ENCODE results near the gene PPP1R16B. TPM values are rescaled to one million over a fixed set of nuclear protein-coding genes. Genes with fewer than 3 reads are reported as not detected.

Gene PPP1R16B
- total RNA-seq, 1 donor from 2014 or later = not detected

GRCh38 chr20:38897267-38897666 lies 91.8 kb downstream of the PPP1R16B start:
- Mint-ChIP-seq H3K36me3 (ENCODE audit: unreplicated experiment) (no peaks in the 10 kb centered on the region), H3K27ac (ENCODE audit: unreplicated experiment) (no peak overlapping the region), H3K4me1 (ENCODE audit: unreplicated experiment) (peaks cover 2% of the 10 kb centered on the region), H3K9me3 (ENCODE audit: unreplicated experiment) (no peaks in the 10 kb centered on the region), H3K27me3 (ENCODE audit: unreplicated experiment) (peaks cover 50% of the 10 kb centered on the region), H3K4me3 (ENCODE audit: unreplicated experiment) (no peak overlapping the region)
- no peak for TF ChIP-seq CTCF (IDR thresholded peaks at IDR 0.05)
- no peak for DNase-seq (ENCODE audit: extremely low spot score, unreplicated experiment)

- Mint-ChIP-seq H3K4me1 (ENCODE audit: unreplicated experiment) (no peaks in the 10 kb centered on the region), H3K27me3 (ENCODE audit: unreplicated experiment) (peaks cover 37% of the 10 kb centered on the region), H3K27ac (ENCODE audit: unreplicated experiment) (no peak overlapping the region), H3K9me3 (ENCODE audit: unreplicated experiment) (peaks cover 5% of the 10 kb centered on the region), H3K4me3 (ENCODE audit: unreplicated experiment) (no peak overlapping the region), H3K36me3 (ENCODE audit: unreplicated experiment) (no peaks in the 10 kb centered on the region)
- no peak for TF ChIP-seq CTCF (IDR thresholded peaks at IDR 0.05)
- no peak for DNase-seq (ENCODE audit: extremely low spot score, unreplicated experiment)
Observed at GRCh38 chr20:38900606-38901005, 95.1 kb downstream of the PPP1R16B start.

- H3K36me3 Mint-ChIP-seq (ENCODE audit: unreplicated experiment) = no peaks in the 10 kb centered on the region
- H3K4me3 Mint-ChIP-seq (ENCODE audit: unreplicated experiment) = no peak overlapping the region
- peaks cover 34% of the 10 kb centered on the region for H3K27me3 Mint-ChIP-seq (ENCODE audit: unreplicated experiment)
- H3K27ac Mint-ChIP-seq (ENCODE audit: unreplicated experiment) = no peak overlapping the region
- no peak for DNase-seq (ENCODE audit: extremely low spot score, unreplicated experiment)
- H3K4me1 Mint-ChIP-seq (ENCODE audit: unreplicated experiment) = no peaks in the 10 kb centered on the region
- no peak for TF ChIP-seq CTCF (IDR thresholded peaks at IDR 0.05)
- peaks cover 9% of the 10 kb centered on the region for H3K9me3 Mint-ChIP-seq (ENCODE audit: unreplicated experiment)
Observed at GRCh38 chr20:38902601-38903000, 97.1 kb downstream of the PPP1R16B start.

- Mint-ChIP-seq H3K4me1 (ENCODE audit: unreplicated experiment) (no peaks in the 10 kb centered on the region), H3K4me3 (ENCODE audit: unreplicated experiment) (no peak overlapping the region), H3K36me3 (ENCODE audit: unreplicated experiment) (no peaks in the 10 kb centered on the region), H3K27me3 (ENCODE audit: unreplicated experiment) (peaks cover 31% of the 10 kb centered on the region), H3K9me3 (ENCODE audit: unreplicated experiment) (peaks cover 9% of the 10 kb centered on the region), H3K27ac (ENCODE audit: unreplicated experiment) (no peak overlapping the region)
- no peak for TF ChIP-seq CTCF (IDR thresholded peaks at IDR 0.05)
- no peak for DNase-seq (ENCODE audit: extremely low spot score, unreplicated experiment)
Observed at GRCh38 chr20:38903335-38903734, 97.8 kb downstream of the PPP1R16B start.

GRCh38 chr20:38905375-38905774 lies 99.9 kb downstream of the PPP1R16B start:
- Mint-ChIP-seq H3K27me3 (ENCODE audit: unreplicated experiment) (peaks cover 39% of the 10 kb centered on the region), H3K9me3 (ENCODE audit: unreplicated experiment) (peaks cover 9% of the 10 kb centered on the region), H3K4me1 (ENCODE audit: unreplicated experiment) (no peaks in the 10 kb centered on the region), H3K27ac (ENCODE audit: unreplicated experiment) (no peak overlapping the region), H3K36me3 (ENCODE audit: unreplicated experiment) (no peaks in the 10 kb centered on the region), H3K4me3 (ENCODE audit: unreplicated experiment) (no peak overlapping the region)
- DNase-seq (ENCODE audit: extremely low spot score, unreplicated experiment) = no peak
- TF ChIP-seq CTCF (IDR thresholded peaks at IDR 0.05) = no peak
